Motor neuron (in vitro differentiated cells): ENCODE data around the gene OLFML3. TPM values are rescaled to one million over a fixed set of nuclear protein-coding genes. Genes with fewer than 3 reads are reported as not detected.

Source experiments
- ATAC-seq, 8 experiments: fragments of 200-7000 bp; cut with Tn5 transposase; replicated peaks in 6 of 8; 2 replicates each; pipeline ENCODE4 v1.8.0; 2021; ENCODE audit warnings: mild to moderate bottlenecking in 8 of 8, moderate library complexity in 8 of 8
- H3K27ac ChIP-seq, 2 donors: fragments of 250-450 bp; sonication (Bioruptor Pico); 2 replicates each; pipeline ENCODE4 v1.9.0; 2021; ENCODE audit warnings: antibody characterized with exemption in 2 of 2, mild to moderate bottlenecking in 2 of 2, moderate library complexity in 1 of 2
- H3K4me1 ChIP-seq, 2 donors: fragments of 250-450 bp; sonication (Bioruptor Pico); replicated peaks in 1 of 2; 2 replicates each; pipeline ENCODE4 v1.6.1; 2021; ENCODE audit warnings: antibody characterized with exemption in 2 of 2, mild to moderate bottlenecking in 2 of 2, moderate library complexity in 1 of 2
- H3K4me3 ChIP-seq, 5 donors: fragments of 250-450 bp; sonication (Bioruptor Pico); 2 replicates each; pipeline ENCODE4 v1.9.0; 2021; ENCODE audit warnings: antibody characterized with exemption in 5 of 5, mild to moderate bottlenecking in 5 of 5, moderate library complexity in 4 of 5
- WGBS, 10 experiments: fragments of 450-650 bp; shearing (Covaris generic); methylation state at CpG; one replicate each; pipeline ENCODE4 v1.0.0; 2022; 5-methylcytosine and 5-hydroxymethylcytosine counted together
- in situ Hi-C, 9 experiments: fragments of 400-800 bp; cut with MboI; loops; one replicate each; pipeline ENCODE4 v1.15.0; 2021; ENCODE audit warnings: low sequenced_read_pairs in 9 of 9, low pct_unique_long_range_greater_than_20kb in 2 of 9; ENCODE audit not compliant: unreplicated experiment in 9 of 9
- total RNA-seq, 8 experiments: library from RNA; unstranded; fragments of 300-600 nt; gene quantifications; 2 replicates each; pipeline versions ENCODE4 v1.2.3 to v1.2.4, GENCODE V29; 2022

OLFML3 gene
- total RNA-seq, 8 experiments from 2014 or later, result 0.27 to 172 (median 3.8) TPM

GRCh38 chr1:113963281-113963906, 15.9 kb upstream of the OLFML3 start:
- 70 to 98% (median 91%) methylated on average over 1 to 12 of the region's 12 CpGs for WGBS, 10 experiments
- ATAC-seq, result no peak
- in situ Hi-C loops, result loop anchor here in 1 of 9 experiments (25.0 kb wide), 1 partner anchor 724 kb away; the partner anchor contains the start of gene AMPD1
- no peak overlapping the region for H3K27ac ChIP-seq
- no peak overlapping the region for H3K4me3 ChIP-seq
- no peaks in the 10 kb centered on the region for H3K4me1 ChIP-seq

- H3K4me1 ChIP-seq, result no peaks in the 10 kb centered on the region
- peak in 5 of 8 experiments; percentile 61 to 100 (median 99) for ATAC-seq
- no peak overlapping the region for H3K4me3 ChIP-seq
- 56 to 100% (median 83%) methylated on average over 1 to 4 of the region's 4 CpGs for WGBS, 10 experiments
- in situ Hi-C loops, result loop anchor here in 1 of 9 experiments (25.0 kb wide), 1 partner anchor 721 kb away; the partner anchor contains the start of gene AMPD1
- H3K27ac ChIP-seq, result no peak overlapping the region
Observed at GRCh38 chr1:113965703-113966412, 13.4 kb upstream of the OLFML3 start.

- peaks cover 8 to 15% of the 10 kb centered on the region in 2 donors for H3K4me1 ChIP-seq
- 76 to 100% (median 80%) methylated on average over 1 to 7 of the region's 9 CpGs; no CpG with 5 or more reads in 7 of the 10 experiments for WGBS, 10 experiments
- in situ Hi-C loops, result loop anchor here in 2 of 9 experiments (10.0 to 25.0 kb wide), 2 partner anchors 302 to 714 kb away; partner anchors contain the start of gene AMPD1 (in 1 of the 2)
- ATAC-seq, result peak in 2 of 8 experiments; percentile 13 to 29
- H3K4me3 ChIP-seq, result no peak overlapping the region
- no peak overlapping the region for H3K27ac ChIP-seq
Observed at GRCh38 chr1:113972954-113973353, 6.3 kb upstream of the OLFML3 start.

DNA sequence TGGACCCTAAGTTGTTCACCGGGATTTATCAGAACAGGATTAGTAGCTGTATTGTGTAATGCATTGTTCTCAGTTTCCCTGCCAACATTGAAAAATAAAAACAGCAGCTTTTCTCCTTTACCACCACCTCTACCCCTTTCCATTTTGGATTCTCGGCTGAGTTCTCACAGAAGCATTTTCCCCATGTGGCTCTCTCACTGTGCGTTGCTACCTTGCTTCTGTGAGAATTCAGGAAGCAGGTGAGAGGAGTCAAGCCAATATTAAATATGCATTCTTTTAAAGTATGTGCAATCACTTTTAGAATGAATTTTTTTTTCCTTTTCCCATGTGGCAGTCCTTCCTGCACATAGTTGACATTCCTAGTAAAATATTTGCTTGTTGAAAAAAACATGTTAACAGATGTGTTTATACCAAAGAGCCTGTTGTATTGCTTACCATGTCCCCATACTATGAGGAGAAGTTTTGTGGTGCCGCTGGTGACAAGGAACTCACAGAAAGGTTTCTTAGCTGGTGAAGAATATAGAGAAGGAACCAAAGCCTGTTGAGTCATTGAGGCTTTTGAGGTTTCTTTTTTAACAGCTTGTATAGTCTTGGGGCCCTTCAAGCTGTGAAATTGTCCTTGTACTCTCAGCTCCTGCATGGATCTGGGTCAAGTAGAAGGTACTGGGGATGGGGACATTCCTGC, 3.9 kb upstream of the OLFML3 start:
- ATAC-seq, result no peak
- in situ Hi-C loops, result loop anchor here in 5 of 9 experiments (10.0 to 25.0 kb wide), 2 partner anchors 299 to 312 kb away; no protein-coding TSS in a partner anchor
- Histone ChIP-seq H3K4me3 (no peak overlapping the region), H3K27ac (no peak overlapping the region), H3K4me1 (peaks cover 22 to 25% of the 10 kb centered on the region in 2 donors)
- 22 to 100% (median 82%) methylated on average over 3 to 4 of the region's 4 CpGs; no CpG with 5 or more reads in 2 of the 10 experiments for WGBS, 10 experiments

GRCh38 chr1:113976609-113977278, 2.5 kb upstream of the OLFML3 start:
- WGBS, 10 experiments, result 0 to 54% (median 26%) methylated on average over 1 to 4 of the region's 4 CpGs; no CpG with 5 or more reads in 1 of the 10 experiments
- ATAC-seq, result peak; percentile 15 to 66 (median 47)
- in situ Hi-C loops, result loop anchor here in 5 of 9 experiments (10.0 to 25.0 kb wide), 2 partner anchors 298 to 311 kb away; no protein-coding TSS in a partner anchor
- no peak overlapping the region for H3K4me3 ChIP-seq
- no peak overlapping the region for H3K27ac ChIP-seq
- H3K4me1 ChIP-seq, result peaks cover 22 to 25% of the 10 kb centered on the region in 2 donors

DNA sequence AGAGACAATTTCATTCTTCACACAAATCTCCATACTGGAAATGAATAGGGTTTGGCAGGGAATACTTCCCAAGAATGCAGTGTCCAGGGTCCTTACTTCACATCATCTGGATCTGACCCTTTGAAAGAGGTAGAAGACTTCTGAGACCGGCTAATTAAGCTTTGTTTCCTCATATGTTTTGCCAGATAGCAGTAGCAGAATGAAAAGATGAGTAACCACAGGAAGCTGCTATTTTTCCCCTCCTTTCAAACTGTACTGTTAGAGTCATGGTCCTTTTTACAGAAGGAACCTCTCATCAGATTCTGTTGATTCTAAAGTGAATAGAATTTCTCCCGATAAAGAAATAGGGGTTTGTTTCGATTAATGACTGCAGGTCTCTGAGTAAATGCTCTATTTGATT, 1.4 kb upstream of the OLFML3 start:
- ATAC-seq, result no peak
- WGBS, 10 experiments, result 13 to 100% (median 78%) methylated on average over 1 to 3 of the region's 3 CpGs; no CpG with 5 or more reads in 3 of the 10 experiments
- H3K4me1 ChIP-seq, result peaks cover 26 to 31% of the 10 kb centered on the region in 2 donors
- in situ Hi-C loops, result loop anchor here in 5 of 9 experiments (10.0 to 25.0 kb wide), 2 partner anchors 297 to 309 kb away; no protein-coding TSS in a partner anchor
- no peak overlapping the region for H3K4me3 ChIP-seq
- H3K27ac ChIP-seq, result no peak overlapping the region

- ATAC-seq, result peak in 1 of 8 experiments; percentile 23
- in situ Hi-C loops, result loop anchor here in 4 of 9 experiments (25.0 kb wide), 1 partner anchor 307 kb away; no protein-coding TSS in a partner anchor
- WGBS, 10 experiments, result 0 to 85% (median 73%) methylated on average over 1 to 6 of the region's 10 CpGs; no CpG with 5 or more reads in 3 of the 10 experiments
- Histone ChIP-seq H3K4me3 (no peak overlapping the region), H3K4me1 (peaks cover 31 to 41% of the 10 kb centered on the region in 2 donors), H3K27ac (no peak overlapping the region)
Observed at GRCh38 chr1:113980110-113980509, 836 bp downstream of the OLFML3 start.

- ATAC-seq, result peak; percentile 6 to 67 (median 40)
- Histone ChIP-seq H3K4me3 (no peak overlapping the region), H3K27ac (no peak overlapping the region)
Observed at GRCh38 chr1:113981962-113982931, 3.0 kb downstream of the OLFML3 start.

GRCh38 chr1:113982949-113983348, 3.7 kb downstream of the OLFML3 start:
- ATAC-seq, result peak in 3 of 8 experiments; percentile 1 to 8 (median 2)
- in situ Hi-C loops, result loop anchor here in 4 of 9 experiments (25.0 kb wide), 1 partner anchor 304 kb away; no protein-coding TSS in a partner anchor
- Histone ChIP-seq H3K4me1 (peaks cover 23 to 25% of the 10 kb centered on the region in 2 donors), H3K27ac (no peak overlapping the region), H3K4me3 (no peak overlapping the region)
- WGBS, 10 experiments, result 79 to 90% methylated on average over 2 to 3 of the region's 5 CpGs; no CpG with 5 or more reads in 8 of the 10 experiments

More at GRCh38 chr1:113981962-113982931, 3.0 kb downstream of the OLFML3 start:
- 10 to 100% (median 59%) methylated on average over 1 to 14 of the region's 18 CpGs; no CpG with 5 or more reads in 3 of the 10 experiments for WGBS, 10 experiments
- peaks cover 23 to 27% of the 10 kb centered on the region in 2 donors for H3K4me1 ChIP-seq
- in situ Hi-C loops, result loop anchor here in 4 of 9 experiments (25.0 kb wide), 1 partner anchor 305 kb away; no protein-coding TSS in a partner anchor

GRCh38 chr1:113983391-113983790, 4.1 kb downstream of the OLFML3 start:
- in situ Hi-C loops, result loop anchor here in 4 of 9 experiments (25.0 kb wide), 1 partner anchor 304 kb away; no protein-coding TSS in a partner anchor

GRCh38 chr1:113983826-113984225, 4.6 kb downstream of the OLFML3 start:
- no peak for ATAC-seq
- 79 to 100% (median 90%) methylated on average over 2 to 7 of the region's 7 CpGs; no CpG with 5 or more reads in 3 of the 10 experiments for WGBS, 10 experiments
- Histone ChIP-seq H3K4me3 (no peak overlapping the region), H3K4me1 (peaks cover 23 to 25% of the 10 kb centered on the region in 2 donors), H3K27ac (no peak overlapping the region)
- in situ Hi-C loops, result loop anchor here in 4 of 9 experiments (25.0 kb wide), 1 partner anchor 303 kb away; no protein-coding TSS in a partner anchor

More at GRCh38 chr1:113983391-113983790, 4.1 kb downstream of the OLFML3 start:
- peaks cover 23 to 25% of the 10 kb centered on the region in 2 donors for H3K4me1 ChIP-seq
- H3K27ac ChIP-seq, result no peak overlapping the region
- ATAC-seq, result peak in 4 of 8 experiments; percentile 26 to 42 (median 38)
- H3K4me3 ChIP-seq, result no peak overlapping the region
- WGBS, 10 experiments, result 17 to 80% (median 61%) methylated on average over 1 to 5 of the region's 8 CpGs; no CpG with 5 or more reads in 4 of the 10 experiments
